HG03280 (cell line): ENCODE measurements around the gene TMEM51.

Source experiments
- ATAC-seq: cut with Tn5 transposase; IDR thresholded peaks from one replicate; pipeline ENCODE4 v1.9.1; 2021; ENCODE audit warnings: mild to moderate bottlenecking, moderate library complexity; ENCODE audit not compliant: unreplicated experiment

The TMEM51 gene

DNA sequence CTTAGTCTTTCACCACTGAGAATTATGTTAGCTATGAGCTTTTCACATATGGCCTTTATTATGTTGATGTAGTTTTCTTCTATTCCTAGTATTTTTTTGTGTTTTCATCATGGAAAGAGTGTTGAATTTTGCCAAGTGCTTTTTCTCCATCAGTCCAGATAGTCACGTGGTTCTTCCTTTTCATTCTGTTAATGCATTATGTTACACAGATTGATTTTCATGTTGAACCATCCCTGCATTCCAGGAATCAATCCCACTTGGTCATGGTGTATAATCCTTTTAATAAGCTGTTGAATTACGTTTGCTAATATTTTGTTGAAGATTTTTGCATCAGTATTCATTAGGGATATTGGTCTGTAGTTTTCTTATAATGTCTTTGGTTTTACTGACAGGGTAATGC is 111.2 kb downstream of the TMEM51 start:
- no peak for ATAC-seq
